ENCODE results near the gene C12orf60.

The C12orf60 gene

GRCh38 chr12:14777271-14777670 lies 26.2 kb upstream of the C12orf60 start:
- no peak for DNase-seq

- no peak for DNase-seq
Measured at GRCh38 chr12:14779834-14780233, 23.6 kb upstream of the C12orf60 start.

- DNase-seq, result no peak
Measured at GRCh38 chr12:14780859-14781258, 22.6 kb upstream of the C12orf60 start.

- DNase-seq, result no peak
Measured at GRCh38 chr12:14781563-14781962, 21.9 kb upstream of the C12orf60 start.

- DNase-seq, result no peak
Measured at GRCh38 chr12:14782756-14783155, 20.7 kb upstream of the C12orf60 start.

GRCh38 chr12:14784471-14784870 lies 19.0 kb upstream of the C12orf60 start:
- no peak for DNase-seq

- DNase-seq, result no peak
Measured at GRCh38 chr12:14785568-14785967, 17.9 kb upstream of the C12orf60 start.

GRCh38 chr12:14795028-14795448 lies 8.4 kb upstream of the C12orf60 start:
- no peak for DNase-seq

GRCh38 chr12:14802247-14802646 lies 1.2 kb upstream of the C12orf60 start:
- DNase-seq, result no peak

- DNase-seq, result no peak
Measured at GRCh38 chr12:14802721-14803010, 804 bp upstream of the C12orf60 start.

- DNase-seq, result no peak
Measured at GRCh38 chr12:14803830-14804160, 325 bp downstream of the C12orf60 start.

GRCh38 chr12:14810167-14810952 lies 6.9 kb downstream of the C12orf60 start:
- no peak for DNase-seq

GRCh38 chr12:14810953-14811483 lies 7.5 kb downstream of the C12orf60 start:
- no peak for DNase-seq

- DNase-seq, result no peak
Measured at GRCh38 chr12:14811486-14811885, 8.0 kb downstream of the C12orf60 start.

- DNase-seq, result no peak
Measured at GRCh38 chr12:14814014-14814413, 10.5 kb downstream of the C12orf60 start, which contains the start of gene SMCO3. Gene SMCO3 (minus strand): TSS chr12:14814182. CDS start chr12:14806680, 7,502 bp downstream.

GRCh38 chr12:14824012-14824634 lies 20.7 kb downstream of the C12orf60 start:
- DNase-seq, result no peak

- DNase-seq, result no peak
Measured at GRCh38 chr12:14825256-14825655, 21.8 kb downstream of the C12orf60 start.

GRCh38 chr12:14826491-14826890 lies 23.0 kb downstream of the C12orf60 start:
- DNase-seq, result no peak

- no peak for DNase-seq
Measured at GRCh38 chr12:14827043-14827442, 23.6 kb downstream of the C12orf60 start.

- no peak for DNase-seq
Measured at GRCh38 chr12:14828892-14829291, 25.4 kb downstream of the C12orf60 start.

GRCh38 chr12:14833336-14833735 lies 29.9 kb downstream of the C12orf60 start:
- DNase-seq, result no peak

GRCh38 chr12:14833952-14834351 lies 30.5 kb downstream of the C12orf60 start:
- no peak for DNase-seq

- no peak for DNase-seq
Measured at GRCh38 chr12:14834509-14834908, 31.0 kb downstream of the C12orf60 start.
